BLaER1 (cell line): Measurements from ENCODE around the gene SMG9.

Experiments used
- H3K27ac ChIP-seq: shearing (Covaris generic); formaldehyde crosslinking; 2 replicates; pipeline ENCODE4 v1.8.1; 2022
- H3K27me3 ChIP-seq: shearing (Covaris generic); formaldehyde crosslinking; 2 replicates; pipeline ENCODE4 v1.8.1; 2022
- H3K36me3 ChIP-seq: shearing (Covaris generic); formaldehyde crosslinking; 2 replicates; pipeline ENCODE4 v1.8.1; 2022
- H3K4me1 ChIP-seq: shearing (Covaris generic); formaldehyde crosslinking; 2 replicates; pipeline ENCODE4 v1.8.1; 2022
- H3K4me2 ChIP-seq: shearing (Covaris generic); formaldehyde crosslinking; 2 replicates; pipeline ENCODE4 v1.8.1; 2022
- H3K4me3 ChIP-seq: shearing (Covaris generic); formaldehyde crosslinking; 2 replicates; pipeline ENCODE4 v1.8.1; 2022
- H3K9ac ChIP-seq: shearing (Covaris generic); formaldehyde crosslinking; 2 replicates; pipeline ENCODE4 v1.8.1; 2022
- H3K9me3 ChIP-seq: shearing (Covaris generic); formaldehyde crosslinking; 2 replicates; pipeline ENCODE4 v1.8.1; 2022
- H4K20me1 ChIP-seq: shearing (Covaris generic); formaldehyde crosslinking; 2 replicates; pipeline ENCODE4 v1.8.1; 2022
- Cebpa-rat ChIP-seq: shearing (Covaris generic); IDR thresholded peaks from 2 replicates; pipeline ENCODE4 v1.8.1; 2022

Gene SMG9

GRCh38 chr19:43743059-43743458 lies 11.7 kb downstream of the SMG9 start:
- H3K4me2 ChIP-seq: no peak overlapping the region
- TF ChIP-seq Cebpa-rat: no peak
- no peak overlapping the region for H3K27ac ChIP-seq
- H3K36me3 ChIP-seq: peaks cover 100% of the 10 kb centered on the region
- H3K9me3 ChIP-seq: no peaks in the 10 kb centered on the region
- peaks cover 9% of the 10 kb centered on the region for H3K4me1 ChIP-seq
- no peaks in the 10 kb centered on the region; the same call in 1 of the 2 replicates for H3K27me3 ChIP-seq
- no peak overlapping the region for H3K9ac ChIP-seq
- H4K20me1 ChIP-seq: no peaks in the 10 kb centered on the region
- no peak overlapping the region for H3K4me3 ChIP-seq

- Histone ChIP-seq H3K4me3 (no peak overlapping the region), H3K27me3 (no peaks in the 10 kb centered on the region; the same call in 1 of the 2 replicates), H3K4me2 (no peak overlapping the region), H3K4me1 (no peaks in the 10 kb centered on the region), H3K9ac (no peak overlapping the region), H3K36me3 (peaks cover 100% of the 10 kb centered on the region), H4K20me1 (no peaks in the 10 kb centered on the region), H3K27ac (no peak overlapping the region), H3K9me3 (no peaks in the 10 kb centered on the region)
- no peak for TF ChIP-seq Cebpa-rat
Measured at GRCh38 chr19:43741075-43741825, 13.5 kb downstream of the SMG9 start.

GRCh38 chr19:43739439-43740235 lies 15.1 kb downstream of the SMG9 start:
- H3K27me3 ChIP-seq: no peaks in the 10 kb centered on the region; the same call in 1 of the 2 replicates

GRCh38 chr19:43738780-43739211 lies 16.0 kb downstream of the SMG9 start:
- no peak overlapping the region for H3K4me3 ChIP-seq
- no peaks in the 10 kb centered on the region for H3K9me3 ChIP-seq
- no peak for TF ChIP-seq Cebpa-rat
- H4K20me1 ChIP-seq: no peaks in the 10 kb centered on the region
- H3K36me3 ChIP-seq: peaks cover 100% of the 10 kb centered on the region
- no peak overlapping the region for H3K4me2 ChIP-seq
- no peak overlapping the region for H3K9ac ChIP-seq
- no peaks in the 10 kb centered on the region for H3K4me1 ChIP-seq
- H3K27ac ChIP-seq: no peak overlapping the region
- no peaks in the 10 kb centered on the region; the same call in 1 of the 2 replicates for H3K27me3 ChIP-seq

More at GRCh38 chr19:43739439-43740235, 15.1 kb downstream of the SMG9 start:
- H3K4me2 ChIP-seq: no peak overlapping the region
- H3K4me3 ChIP-seq: no peak overlapping the region
- H3K36me3 ChIP-seq: peaks cover 100% of the 10 kb centered on the region
- H3K4me1 ChIP-seq: no peaks in the 10 kb centered on the region
- TF ChIP-seq Cebpa-rat: no peak
- H3K27ac ChIP-seq: no peak overlapping the region
- no peaks in the 10 kb centered on the region for H3K9me3 ChIP-seq
- no peak overlapping the region for H3K9ac ChIP-seq
- no peaks in the 10 kb centered on the region for H4K20me1 ChIP-seq

GRCh38 chr19:43735957-43736356 lies 18.8 kb downstream of the SMG9 start:
- Histone ChIP-seq H3K27ac (no peak overlapping the region), H3K4me2 (no peak overlapping the region), H3K4me3 (no peak overlapping the region), H3K9ac (no peak overlapping the region), H3K36me3 (peaks cover 100% of the 10 kb centered on the region), H3K27me3 (no peaks in the 10 kb centered on the region), H3K4me1 (peaks cover 25% of the 10 kb centered on the region), H3K9me3 (no peaks in the 10 kb centered on the region), H4K20me1 (no peaks in the 10 kb centered on the region)
- TF ChIP-seq Cebpa-rat: no peak

GRCh38 chr19:43735013-43735412 lies 19.7 kb downstream of the SMG9 start:
- no peak overlapping the region for H3K4me2 ChIP-seq
- peaks cover 100% of the 10 kb centered on the region for H3K36me3 ChIP-seq
- H3K9me3 ChIP-seq: no peaks in the 10 kb centered on the region
- no peaks in the 10 kb centered on the region for H3K27me3 ChIP-seq
- H3K4me3 ChIP-seq: no peak overlapping the region
- no peak overlapping the region for H3K27ac ChIP-seq
- peaks cover 25% of the 10 kb centered on the region for H3K4me1 ChIP-seq
- H3K9ac ChIP-seq: no peak overlapping the region
- no peaks in the 10 kb centered on the region for H4K20me1 ChIP-seq
- TF ChIP-seq Cebpa-rat: no peak

- Histone ChIP-seq H3K27me3 (no peaks in the 10 kb centered on the region), H4K20me1 (no peaks in the 10 kb centered on the region), H3K9me3 (no peaks in the 10 kb centered on the region), H3K9ac (no peak overlapping the region), H3K4me3 (no peak overlapping the region), H3K4me2 (peak overlapping the region; percentile 8), H3K4me1 (peaks cover 25% of the 10 kb centered on the region), H3K27ac (peak overlapping the region; percentile 57), H3K36me3 (peaks cover 98% of the 10 kb centered on the region)
- 0 out of 2 replicates have a peak, but pooled peaks have one; percentile 30 for TF ChIP-seq Cebpa-rat
Measured at GRCh38 chr19:43731846-43732245, 22.9 kb downstream of the SMG9 start.

GRCh38 chr19:43731346-43731745 lies 23.4 kb downstream of the SMG9 start:
- TF ChIP-seq Cebpa-rat: no peak

GRCh38 chr19:43729919-43730318 lies 24.8 kb downstream of the SMG9 start:
- H3K9ac ChIP-seq: no peak overlapping the region
- H3K27ac ChIP-seq: no peak overlapping the region
- peaks cover 38% of the 10 kb centered on the region for H3K4me1 ChIP-seq
- no peak overlapping the region for H3K4me2 ChIP-seq
- peaks cover 79% of the 10 kb centered on the region for H3K36me3 ChIP-seq
- H3K27me3 ChIP-seq: no peaks in the 10 kb centered on the region
- H4K20me1 ChIP-seq: no peaks in the 10 kb centered on the region
- TF ChIP-seq Cebpa-rat: no peak
- H3K9me3 ChIP-seq: no peaks in the 10 kb centered on the region
- no peak overlapping the region for H3K4me3 ChIP-seq

More at GRCh38 chr19:43731346-43731745, 23.4 kb downstream of the SMG9 start:
- no peak overlapping the region for H3K4me3 ChIP-seq
- no peaks in the 10 kb centered on the region for H3K27me3 ChIP-seq
- H3K27ac ChIP-seq: peak overlapping the region; percentile 57
- H4K20me1 ChIP-seq: no peaks in the 10 kb centered on the region
- peaks cover 93% of the 10 kb centered on the region for H3K36me3 ChIP-seq
- H3K4me2 ChIP-seq: no peak overlapping the region; the same call in 1 of the 2 replicates
- peaks cover 26% of the 10 kb centered on the region for H3K4me1 ChIP-seq
- no peaks in the 10 kb centered on the region for H3K9me3 ChIP-seq
- H3K9ac ChIP-seq: no peak overlapping the region

GRCh38 chr19:43727593-43727853 lies 27.2 kb downstream of the SMG9 start:
- no peak overlapping the region for H3K4me3 ChIP-seq

More at GRCh38 chr19:43727593-43727853, 27.2 kb downstream of the SMG9 start:
- H3K9me3 ChIP-seq: no peaks in the 10 kb centered on the region
- TF ChIP-seq Cebpa-rat: no peak
- H3K4me2 ChIP-seq: no peak overlapping the region
- H3K9ac ChIP-seq: no peak overlapping the region
- peaks cover 28% of the 10 kb centered on the region for H3K4me1 ChIP-seq
- peaks cover 55% of the 10 kb centered on the region for H3K36me3 ChIP-seq
- H3K27ac ChIP-seq: 0 out of 2 replicates have a peak overlapping the region, but pooled peaks have one; percentile 38
- no peaks in the 10 kb centered on the region for H4K20me1 ChIP-seq
- H3K27me3 ChIP-seq: no peaks in the 10 kb centered on the region
